Common myeloid progenitor, CD34-positive (primary cell): ENCODE results near the gene SPG7. TPM values are rescaled to one million over a fixed set of nuclear protein-coding genes. Genes with fewer than 3 reads are reported as not detected.
"Not testable (repeated sequence)": the region's sequence is repeated elsewhere in the genome, so short reads cannot be mapped to it uniquely, and the experiment has no call there.

Source experiments
- CTCF ChIA-PET: fragments of 350-600 bp; sonication (Branson Sonifier 250); formaldehyde crosslinking; loops from one replicate; lab custom pipeline; 2021; ENCODE audit warnings: antibody characterized with exemption; lab: Charles Lee
- POLR2A ChIA-PET: fragments of 350-600 bp; sonication (Branson Sonifier 250); formaldehyde crosslinking; loops from one replicate; lab custom pipeline; 2021; ENCODE audit warnings: antibody characterized with exemption; lab: Charles Lee
- DNase-seq, 3 donors: peaks; one replicate each; pipeline versions ENCODE4 v3.0.0 to v3.0.0-alpha.2; 2013
- H3K27ac ChIP-seq, 2 experiments: 1 replicate in 1 of 2; 2 replicates in 1 of 2; pipeline ENCODE4 v1.7.0; 2013; ENCODE audit warnings: inconsistent platforms in 2 of 2, low read length in 2 of 2, mild to moderate bottlenecking in 2 of 2, low read depth in 1 of 2, moderate library complexity in 1 of 2; ENCODE audit not compliant: severe bottlenecking in 2 of 2, insufficient read depth in 1 of 2, poor library complexity in 1 of 2
- H3K27me3 ChIP-seq, 5 experiments: replicated peaks in 2 of 5; 1 replicate in 3 of 5; 2 replicates in 2 of 5; pipeline versions ENCODE4 v1.6.1 to v1.7.0; 2013; ENCODE audit warnings: low read length in 4 of 5, mild to moderate bottlenecking in 2 of 5, moderate library complexity in 2 of 5, inconsistent platforms in 1 of 5; ENCODE audit not compliant: insufficient read depth in 5 of 5, control insufficient read depth in 4 of 5
- H3K36me3 ChIP-seq, 4 experiments: 1 replicate in 2 of 4; 2 replicates in 2 of 4; pipeline versions ENCODE4 v1.6.1 to v1.7.0; 2013; ENCODE audit warnings: low read length in 3 of 4, control low read depth in 1 of 4, mild to moderate bottlenecking in 1 of 4; ENCODE audit not compliant: control insufficient read depth in 4 of 4, insufficient read depth in 4 of 4
- H3K4me1 ChIP-seq, 4 experiments: 1 replicate in 3 of 4; 2 replicates in 1 of 4; pipeline versions ENCODE4 v1.6.1 to v1.7.1; 2013; ENCODE audit warnings: low read length in 3 of 4, mild to moderate bottlenecking in 3 of 4, control low read depth in 1 of 4, inconsistent platforms in 1 of 4, moderate library complexity in 1 of 4; ENCODE audit not compliant: control insufficient read depth in 4 of 4, insufficient read depth in 4 of 4; ENCODE audit errors: control extremely low read depth in 1 of 4
- H3K4me3 ChIP-seq, 7 experiments: 1 replicate in 4 of 7; 2 replicates in 3 of 7; pipeline versions ENCODE4 v1.5.1 to v1.7.0; 2013; ENCODE audit warnings: mild to moderate bottlenecking in 7 of 7, low read length in 6 of 7, moderate library complexity in 6 of 7, inconsistent platforms in 2 of 7, low read depth in 2 of 7, control low read depth in 1 of 7; ENCODE audit not compliant: insufficient read depth in 4 of 7, control insufficient read depth in 1 of 7; ENCODE audit errors: extremely low read depth in 1 of 7
- H3K9me3 ChIP-seq, 5 experiments: 1 replicate in 4 of 5; 2 replicates in 1 of 5; pipeline versions ENCODE4 v1.6.1 to v1.7.1; 2013; ENCODE audit warnings: low read length in 4 of 5, mild to moderate bottlenecking in 2 of 5, inconsistent platforms in 1 of 5, low read depth in 1 of 5, moderate library complexity in 1 of 5; ENCODE audit not compliant: control insufficient read depth in 4 of 5, insufficient read depth in 2 of 5; ENCODE audit errors: control extremely low read depth in 1 of 5
- WGBS: methylation state at CpG from one replicate; pipeline ENCODE4 v1.1.5; 2013; ENCODE audit not compliant: insufficient coverage; 5-methylcytosine and 5-hydroxymethylcytosine counted together
- polyA plus RNA-seq: library from polyadenylated mRNA; unstranded; fragments of 120-200 nt; gene quantifications from one replicate; pipeline ENCODE4 v1.2.1, GENCODE V29; 2013

Gene SPG7
- polyA plus RNA-seq: 86.7 TPM

GRCh38 chr16:89507834-89508590 lies at the start of gene SPG7:
TSS of gene SPG7 (plus strand) at chr16:89508403. CDS start at chr16:89508418, 15 bp downstream.
- DNase-seq: peak; percentile 85 to 91 (median 91)
- WGBS: under 1% methylated on average over 72 of the region's 90 CpGs
- Histone ChIP-seq H3K27me3 (no peaks in the 10 kb centered on the region), H3K27ac (peak within 1 kb of the TSS; percentile 77 to 93), H3K36me3 (peaks cover 7 to 23% (median 15%) of the 10 kb centered on the region in 4 experiments), H3K9me3 (no peaks in the 10 kb centered on the region), H3K4me3 (peak within 1 kb of the TSS; percentile 73 to 90 (median 84)), H3K4me1 (peaks cover 8 to 54% (median 43%) of the 10 kb centered on the region in 4 experiments)
- CTCF ChIA-PET: interaction anchor here (0.6 to 3.0 kb wide), 25 partner anchors 9 to 288 kb away, joined by 3 to 16 read pairs (median 3); no protein-coding TSS in a partner anchor
- POLR2A ChIA-PET: interaction anchor here (0.5 to 1.6 kb wide), 3 partner anchors 14 to 28 kb away, joined by 3 to 10 read pairs (median 3); no protein-coding TSS in a partner anchor

- ChIA-PET POLR2A (interaction anchor here (1.0 to 1.2 kb wide), 2 partner anchors 9 to 13 kb away, joined by 3 to 7 read pairs; no protein-coding TSS in a partner anchor), CTCF (no interaction called here)
- DNase-seq: no peak
- Histone ChIP-seq H3K27ac (no peak overlapping the region), H3K4me3 (no peak overlapping the region), H3K36me3 (peaks cover 0 to 8% (median 2%) of the 10 kb centered on the region in 4 experiments), H3K27me3 (no peaks in the 10 kb centered on the region), H3K4me1 (peaks cover 0 to 10% (median 8%) of the 10 kb centered on the region in 4 experiments), H3K9me3 (no peaks in the 10 kb centered on the region)
- whole genome bisulfite sequencing: 96% methylated on average over 7 of the region's 7 CpGs
Observed at GRCh38 chr16:89458551-89458950, 49.7 kb upstream of the SPG7 start.

GRCh38 chr16:89458967-89459366 lies 49.2 kb upstream of the SPG7 start:
- CTCF ChIA-PET: interaction anchor here (1.2 to 1.9 kb wide), 2 partner anchors 9 to 13 kb away, joined by 3 to 10 read pairs; no protein-coding TSS in a partner anchor
- H3K36me3 ChIP-seq: peaks cover 0 to 4% (median 2%) of the 10 kb centered on the region in 4 experiments
- H3K27me3 ChIP-seq: no peaks in the 10 kb centered on the region
- no peaks in the 10 kb centered on the region for H3K9me3 ChIP-seq
- 100% methylated on average over 1 of the region's 2 CpGs for WGBS
- POLR2A ChIA-PET: no interaction called here
- no peak for DNase-seq
- H3K4me1 ChIP-seq: peaks cover 0 to 6% (median 4%) of the 10 kb centered on the region in 4 experiments
- no peak overlapping the region for H3K27ac ChIP-seq
- H3K4me3 ChIP-seq: no peak overlapping the region

GRCh38 chr16:89460556-89460955 lies 47.6 kb upstream of the SPG7 start:
- Histone ChIP-seq H3K36me3 (peaks cover 0 to 4% (median 2%) of the 10 kb centered on the region in 4 experiments), H3K27me3 (no peaks in the 10 kb centered on the region), H3K4me1 (no peaks in the 10 kb centered on the region), H3K27ac (no peak overlapping the region), H3K9me3 (no peaks in the 10 kb centered on the region), H3K4me3 (no peak overlapping the region)
- 100% methylated on average over 5 of the region's 6 CpGs for WGBS
- CTCF ChIA-PET: interaction anchor here (0.9 to 1.9 kb wide), 2 partner anchors 10 to 34 kb away, joined by 3 to 10 read pairs; no protein-coding TSS in a partner anchor
- POLR2A ChIA-PET: interaction anchor here (0.6 kb wide), 1 partner anchor 125 kb away, joined by 4 read pairs; no protein-coding TSS in a partner anchor
- DNase-seq: no peak

- CTCF ChIA-PET: interaction anchor here (0.7 to 1.3 kb wide), 5 partner anchors 9 to 47 kb away, joined by 3 to 5 read pairs (median 3); no protein-coding TSS in a partner anchor
- POLR2A ChIA-PET: interaction anchor here (1.2 kb wide), 1 partner anchor 15 kb away, joined by 3 read pairs; no protein-coding TSS in a partner anchor
- not testable (repeated sequence) for H3K4me3 ChIP-seq, H3K27me3 ChIP-seq, DNase-seq, H3K27ac ChIP-seq, H3K36me3 ChIP-seq, H3K9me3 ChIP-seq, H3K4me1 ChIP-seq
- 93% methylated on average over 3 of the region's 15 CpGs for WGBS
Observed at GRCh38 chr16:89461890-89462289, 46.3 kb upstream of the SPG7 start.

- POLR2A ChIA-PET, DNase-seq, H3K36me3 ChIP-seq, H3K27me3 ChIP-seq, H3K4me3 ChIP-seq, H3K27ac ChIP-seq, H3K9me3 ChIP-seq, H3K4me1 ChIP-seq, CTCF ChIA-PET: not testable (repeated sequence)
- 99% methylated on average over 15 of the region's 30 CpGs for WGBS
Observed at GRCh38 chr16:89462639-89463038, 45.6 kb upstream of the SPG7 start.

- H3K4me3 ChIP-seq, POLR2A ChIA-PET, H3K4me1 ChIP-seq, DNase-seq, H3K36me3 ChIP-seq, H3K27ac ChIP-seq, H3K9me3 ChIP-seq, H3K27me3 ChIP-seq, CTCF ChIA-PET: not testable (repeated sequence)
- WGBS: no CpG with 5 or more reads among the region's 5 CpGs
Observed at GRCh38 chr16:89463312-89463711, 44.9 kb upstream of the SPG7 start.
